Measurements from ENCODE around the gene PROK1. TPM values are rescaled to one million over a fixed set of nuclear protein-coding genes. Genes with fewer than 3 reads are reported as not detected.

Gene PROK1
- total RNA-seq, 1 donor from 2014 or later = not detected

DNA sequence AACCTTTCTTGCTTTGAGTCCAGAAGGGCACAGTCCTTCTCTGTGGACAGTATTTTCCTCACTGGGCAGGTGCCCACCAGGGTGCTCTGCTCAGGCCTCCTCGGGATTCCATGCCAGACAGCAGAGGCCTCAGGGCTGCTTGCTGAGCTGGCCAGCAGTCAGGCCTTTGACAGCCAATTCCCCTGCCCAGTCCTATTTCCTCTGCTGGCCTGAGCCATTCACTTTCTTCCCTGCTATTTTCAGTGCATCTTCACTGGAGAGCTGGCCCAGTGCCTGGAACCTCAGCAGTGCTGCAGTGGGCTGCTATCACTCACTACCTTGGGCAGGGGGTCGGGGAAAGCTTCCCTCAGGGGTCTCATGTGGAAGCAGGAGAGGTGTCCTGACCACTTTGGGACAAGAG is 34.8 kb downstream of the PROK1 start:
- FAIRE-seq = no peak
- no peak for DNase-seq (ENCODE audit: low spot score in 2 of 2)

DNA sequence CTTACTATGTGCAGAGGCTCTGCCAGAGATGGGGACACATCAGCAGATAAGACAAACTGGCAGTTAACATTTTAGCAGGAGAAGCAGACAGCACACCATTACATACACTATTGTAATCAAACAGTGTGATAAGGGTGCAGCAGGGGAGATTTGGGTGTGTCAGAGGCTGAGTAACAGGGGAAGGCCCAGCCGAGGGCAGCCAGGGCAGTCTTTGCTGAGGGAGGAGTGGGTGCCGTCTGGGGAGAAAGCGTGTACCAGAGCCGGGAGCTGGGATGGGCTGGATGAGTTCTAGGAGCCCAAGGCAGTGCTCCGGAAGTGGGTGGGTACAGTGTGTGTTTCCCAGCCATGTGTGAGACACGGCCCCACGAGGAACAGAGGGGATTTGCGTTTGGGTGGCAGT is 36.8 kb downstream of the PROK1 start:
- no peak for FAIRE-seq

DNA sequence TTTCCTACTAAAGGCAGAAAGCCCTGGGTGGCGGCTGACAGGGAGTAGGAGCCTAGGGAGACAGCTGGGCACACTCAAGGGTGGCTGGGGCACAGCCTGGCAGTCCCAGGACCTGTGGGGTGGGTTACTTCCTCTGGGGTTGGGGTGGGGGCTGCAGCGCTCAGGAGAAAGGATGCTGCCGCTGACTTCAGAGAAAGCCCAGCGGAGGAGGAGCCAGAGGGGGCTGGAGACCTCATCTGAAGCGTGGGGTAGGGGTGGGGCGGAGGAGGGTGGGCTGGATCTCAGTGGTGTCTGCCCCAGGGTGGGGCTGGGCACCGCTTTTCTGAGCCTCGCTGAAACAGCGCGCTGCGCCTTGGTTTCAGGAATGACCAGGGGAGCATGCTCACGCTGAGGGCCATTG is 37.2 kb downstream of the PROK1 start:
- FAIRE-seq (no peak), DNase-seq (ENCODE audit: low spot score in 2 of 2) (no peak)

More for the DNA sequence above, 36.8 kb downstream of the PROK1 start:
- DNase-seq (ENCODE audit: low spot score in 2 of 2) = no peak

GRCh38 chr1:110488867-110489266 is 37.9 kb downstream of the PROK1 start:
- no peak for DNase-seq (ENCODE audit: low spot score in 2 of 2)
- no peak for FAIRE-seq

GRCh38 chr1:110489406-110489805 is 38.5 kb downstream of the PROK1 start:
- no peak for FAIRE-seq
- DNase-seq (ENCODE audit: low spot score in 2 of 2) = no peak

GRCh38 chr1:110489973-110490542 is 39.1 kb downstream of the PROK1 start:
- no peak for FAIRE-seq
- DNase-seq (ENCODE audit: low spot score in 2 of 2) = no peak

DNA sequence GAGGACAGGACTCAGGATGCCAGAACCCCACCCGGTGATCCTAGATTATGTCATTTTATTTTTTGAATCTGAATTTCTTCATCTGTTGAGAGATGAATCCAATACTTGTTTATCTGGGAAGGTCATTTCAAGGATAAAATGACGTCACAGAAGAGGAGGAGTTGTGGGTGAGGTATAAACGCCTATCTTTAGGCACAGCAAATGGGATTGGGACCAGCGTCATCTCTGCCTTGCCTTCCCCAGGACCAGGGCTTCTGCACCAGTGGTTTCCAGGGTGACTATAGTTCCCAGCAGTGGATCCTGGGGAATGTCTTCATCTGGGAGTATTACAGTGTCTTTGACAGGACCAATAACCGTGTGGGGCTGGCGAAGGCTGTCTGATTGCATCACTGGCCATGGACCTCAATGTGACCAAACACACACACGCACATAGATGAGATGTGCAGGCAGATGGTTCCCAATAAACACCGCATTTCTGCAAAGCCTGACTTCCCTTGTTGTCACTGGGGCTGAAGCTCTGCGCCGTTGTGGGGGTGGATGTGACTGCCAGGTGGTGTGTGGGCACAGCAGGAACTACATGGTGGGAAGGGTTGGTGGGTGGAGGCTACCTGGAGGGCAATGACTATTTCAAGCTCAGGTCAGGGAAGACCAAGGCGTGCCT is 40.0 kb downstream of the PROK1 start:
- DNase-seq (ENCODE audit: low spot score in 2 of 2) (peak in 1 of 2 donors; percentile 48), FAIRE-seq (no peak)

DNA sequence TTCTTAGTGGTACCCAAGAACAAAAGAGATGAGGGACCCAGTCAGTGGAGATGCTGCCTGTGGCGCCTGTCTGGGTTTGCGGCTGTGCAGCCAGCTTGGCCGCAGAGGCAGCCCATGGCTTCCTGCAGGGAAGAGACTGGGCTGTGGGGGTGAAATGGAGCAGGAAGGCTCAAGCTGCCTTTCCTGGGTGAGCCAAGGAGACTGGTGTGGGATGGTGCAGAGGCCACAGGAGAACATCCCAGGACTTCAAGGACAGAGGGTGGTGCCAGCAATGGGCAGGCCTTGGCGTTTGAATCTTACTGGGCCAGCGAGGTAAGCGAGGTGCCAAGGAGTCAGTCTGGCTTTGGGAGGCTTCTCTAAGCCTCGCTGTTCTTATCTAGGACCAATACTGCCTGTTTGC is 41.6 kb downstream of the PROK1 start:
- DNase-seq (ENCODE audit: low spot score in 2 of 2) = no peak
- no peak for FAIRE-seq

- FAIRE-seq (no peak), DNase-seq (ENCODE audit: low spot score in 2 of 2) (no peak)
Observed at GRCh38 chr1:110493059-110493699, 42.2 kb downstream of the PROK1 start.

GRCh38 chr1:110494036-110494435 is 43.1 kb downstream of the PROK1 start:
- no peak for FAIRE-seq
- no peak for DNase-seq (ENCODE audit: low spot score in 2 of 2)

DNA sequence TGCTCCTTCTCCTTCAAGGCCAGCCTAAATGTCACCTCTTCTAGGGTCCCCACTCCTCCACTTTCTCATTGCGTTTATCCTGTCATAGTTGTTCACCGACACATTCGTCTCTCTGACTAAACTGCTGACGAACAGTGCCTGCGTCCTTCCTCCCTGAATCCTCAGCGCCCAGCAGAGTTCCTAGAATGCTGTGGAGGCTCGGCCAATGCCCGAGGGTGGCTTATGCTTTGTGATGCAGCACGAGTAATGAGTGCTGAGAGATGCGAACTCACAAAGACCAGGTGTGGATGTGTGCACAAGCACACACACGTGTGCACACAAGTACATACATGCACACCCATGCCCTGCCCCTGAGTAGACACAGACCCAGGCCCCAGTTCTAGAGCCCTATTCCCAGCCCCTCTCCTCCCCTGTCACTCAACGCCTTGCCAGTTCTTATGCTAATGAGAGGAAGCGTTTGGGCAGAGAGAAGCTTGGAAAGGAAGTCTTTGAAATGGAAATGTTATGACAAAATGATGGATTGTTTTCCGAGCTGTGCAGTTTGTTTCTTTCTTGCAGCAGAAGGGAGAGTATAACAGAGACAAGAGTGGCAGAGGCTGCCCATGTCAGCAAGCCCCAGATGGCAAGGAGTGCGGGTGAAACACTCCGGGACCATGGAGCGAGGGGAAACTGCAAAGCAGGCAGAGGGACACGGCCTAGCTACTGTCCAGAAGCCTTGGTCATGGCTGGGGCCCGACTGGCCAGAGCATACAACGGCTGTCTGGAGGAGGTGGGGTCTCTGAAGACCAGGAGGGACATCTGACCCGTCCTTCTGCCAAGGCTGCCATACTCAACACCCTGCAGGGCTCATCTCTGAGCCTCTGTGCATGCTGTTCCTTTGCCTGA is 43.8 kb downstream of the PROK1 start:
- DNase-seq (ENCODE audit: low spot score in 2 of 2) = no peak
- FAIRE-seq = no peak

DNA sequence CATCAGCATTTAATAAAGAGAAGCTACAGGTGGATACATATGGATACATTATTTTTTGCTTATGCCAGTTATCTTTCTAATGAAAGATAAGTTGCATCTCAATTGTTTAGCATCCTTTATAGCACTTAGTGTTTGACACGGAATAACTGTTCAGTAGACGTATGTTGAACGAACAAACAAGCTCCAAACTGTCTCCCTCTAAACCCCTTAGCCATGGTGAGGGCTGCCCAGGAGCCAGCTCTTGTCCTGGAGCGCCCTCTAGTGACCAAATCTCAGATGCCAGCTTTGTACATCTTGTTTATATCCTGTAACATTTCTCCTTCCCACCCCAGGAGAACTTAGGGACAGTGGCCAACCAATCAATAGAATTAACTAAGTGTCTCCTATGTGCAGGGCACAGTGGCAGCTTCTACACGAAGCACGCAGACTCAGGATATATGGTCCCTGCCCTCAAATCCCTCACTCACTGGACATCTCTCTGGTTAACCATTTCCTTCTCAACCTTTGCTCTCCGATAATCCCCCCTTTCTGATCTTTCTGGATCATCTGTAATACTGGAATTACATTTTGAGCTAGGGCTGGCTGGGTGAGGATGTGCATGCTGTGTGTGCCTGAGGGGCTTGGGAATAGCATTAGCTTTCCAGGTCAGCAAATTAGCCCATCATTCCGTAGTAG is 45.1 kb downstream of the PROK1 start:
- FAIRE-seq = no peak
- peak; percentile 48 to 73 for DNase-seq (ENCODE audit: low spot score in 2 of 2)

DNA sequence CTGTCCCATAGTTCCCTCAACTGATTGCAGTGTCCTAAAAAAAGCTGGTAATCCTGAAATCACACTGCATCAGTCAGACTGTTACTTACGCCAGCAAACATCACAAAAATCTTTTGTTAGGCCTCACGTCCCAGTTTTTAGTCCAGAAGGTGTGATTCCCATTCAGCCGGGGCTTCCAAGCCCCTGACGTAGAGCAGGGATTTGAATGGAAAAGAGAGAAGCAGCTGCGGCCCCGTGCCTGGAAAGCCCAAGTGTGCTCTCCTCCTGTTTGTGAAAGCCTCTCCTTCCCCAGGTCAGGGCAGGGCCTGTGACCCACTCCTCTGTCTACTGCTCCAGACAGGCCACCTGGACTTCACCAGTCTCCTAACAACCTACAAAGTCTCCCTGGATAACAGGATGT is 47.3 kb downstream of the PROK1 start:
- FAIRE-seq (no peak), DNase-seq (ENCODE audit: low spot score in 2 of 2) (no peak)

DNA sequence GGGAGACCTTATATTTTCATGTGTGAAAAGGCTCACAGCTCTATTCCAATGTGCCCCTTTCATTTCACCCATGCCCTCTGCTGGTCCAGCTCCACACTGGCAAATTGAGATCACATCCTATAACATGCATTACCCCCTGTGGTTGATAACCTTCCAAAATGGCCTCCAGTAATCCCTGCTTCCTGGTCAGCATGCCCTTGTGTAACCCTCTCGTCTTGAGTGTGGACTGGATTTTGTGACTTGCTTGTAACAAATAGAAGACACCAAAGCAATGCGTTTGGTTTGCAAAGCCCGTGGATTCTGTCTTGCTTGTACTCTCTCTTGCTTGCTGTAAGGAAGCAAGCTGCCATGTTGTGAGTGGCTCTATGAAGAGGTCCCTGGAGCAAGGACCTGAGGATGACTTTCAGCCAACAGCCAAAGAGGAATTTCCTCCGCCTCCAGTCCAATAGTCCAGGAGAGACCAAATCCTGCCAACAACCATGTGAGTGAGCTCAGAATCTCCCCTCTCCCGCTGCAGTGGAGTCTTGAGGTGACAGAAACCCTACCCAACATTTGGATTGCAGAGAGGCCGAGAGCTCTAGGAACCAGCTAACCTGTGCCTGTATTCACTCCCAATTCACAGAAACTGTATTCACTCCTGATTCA is 50.7 kb downstream of the PROK1 start:
- no peak for FAIRE-seq

DNA sequence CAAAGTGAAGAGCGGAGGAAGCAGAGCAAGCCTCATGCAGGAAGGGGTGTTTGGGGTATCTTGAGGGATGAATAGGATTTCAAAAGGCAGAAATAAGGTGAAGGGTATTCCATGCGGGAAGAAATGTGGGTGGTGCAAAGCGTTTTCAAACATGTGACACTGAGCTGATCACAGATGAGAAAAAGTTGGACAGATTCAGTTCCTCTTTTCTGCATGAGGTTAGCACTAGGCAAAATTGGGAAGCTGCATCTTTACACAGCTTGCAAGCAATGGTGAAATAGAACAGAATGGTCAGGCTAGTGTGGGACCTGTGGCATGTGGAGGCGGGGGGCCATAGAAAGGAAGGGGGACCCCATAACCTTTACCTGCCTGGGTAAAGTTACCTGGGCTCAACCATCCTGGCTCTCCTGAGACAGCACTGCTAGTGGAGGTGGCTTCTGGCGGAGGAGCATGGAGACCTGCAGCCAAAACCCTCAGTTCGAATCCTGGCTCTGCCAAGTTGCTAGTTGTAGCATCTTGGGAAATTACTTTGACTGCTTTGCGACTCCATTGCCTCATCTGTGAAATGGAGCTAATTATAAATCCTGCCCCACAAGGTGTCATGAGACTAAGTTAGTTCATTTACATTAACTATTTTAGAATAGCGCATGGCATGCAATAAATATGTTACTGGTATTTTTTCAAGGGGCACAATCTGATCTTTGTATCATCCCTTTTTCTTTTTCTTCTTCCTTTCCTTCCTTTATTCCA is 51.6 kb downstream of the PROK1 start:
- DNase-seq (ENCODE audit: low spot score in 2 of 2) = no peak
- no peak for FAIRE-seq

More for the DNA sequence above, 50.7 kb downstream of the PROK1 start:
- no peak for DNase-seq (ENCODE audit: low spot score in 2 of 2)

GRCh38 chr1:110503471-110503870 is 52.5 kb downstream of the PROK1 start:
- no peak for FAIRE-seq
- DNase-seq (ENCODE audit: low spot score in 2 of 2) = no peak

GRCh38 chr1:110504226-110504625 is 53.3 kb downstream of the PROK1 start:
- FAIRE-seq (no peak), DNase-seq (ENCODE audit: low spot score in 2 of 2) (no peak)

- FAIRE-seq = no peak
Observed at GRCh38 chr1:110505596-110505995, 54.6 kb downstream of the PROK1 start.

DNA sequence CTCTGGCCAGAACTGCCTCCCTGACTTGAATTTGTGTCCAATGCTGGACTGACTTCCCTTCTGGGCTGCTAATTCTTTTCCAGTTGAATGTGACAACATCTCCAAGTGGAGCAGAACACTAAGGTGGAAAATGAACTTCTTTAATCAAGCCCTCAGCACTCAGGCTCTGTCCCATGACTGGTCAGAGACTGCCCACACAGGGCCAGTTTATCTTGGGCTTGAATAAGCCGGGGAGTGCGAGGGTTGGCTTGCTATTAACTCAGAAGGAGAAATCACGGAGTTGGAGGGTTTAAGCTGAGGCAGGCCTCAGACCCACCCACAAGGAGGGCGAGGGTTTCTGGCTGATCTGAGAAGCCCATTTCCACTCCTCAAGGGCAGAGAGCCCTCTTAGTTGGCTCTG is 55.6 kb downstream of the PROK1 start:
- FAIRE-seq = no peak

More at GRCh38 chr1:110505596-110505995, 54.6 kb downstream of the PROK1 start:
- no peak for DNase-seq (ENCODE audit: low spot score in 2 of 2)

More for the DNA sequence above, 55.6 kb downstream of the PROK1 start:
- no peak for DNase-seq (ENCODE audit: low spot score in 2 of 2)

All from frontal cortex (tissue), 4 donors.